SK-N-SH (cell line): ENCODE measurements around the gene TNFAIP1. TPM values are rescaled to one million over a fixed set of nuclear protein-coding genes. Genes with fewer than 3 reads are reported as not detected.

Experiments
- CTCF ChIA-PET: fragments of 300-600, 350-600 bp; formaldehyde crosslinking; extraction: SDS; loops from one replicate; lab custom pipeline; 2021; lab: Yijun Ruan, JAX
- POLR2A ChIA-PET: fragments of 350-600 bp; sonication (Branson Sonifier 250); formaldehyde crosslinking; extraction: SDS; loops from one replicate; lab custom pipeline; 2020; ENCODE audit warnings: antibody characterized with exemption, inconsistent platforms; lab: Yijun Ruan, JAX
- DNase-seq: peaks from one replicate; pipeline ENCODE4 v3.0.0; 2012
- H2AFZ ChIP-seq: fragments of 200-600 bp; sonication (generic); 2 replicates; pipeline ENCODE4 v1.8.1; 2016; ENCODE audit warnings: antibody characterized with exemption, mild to moderate bottlenecking, low read depth
- H3F3A ChIP-seq: fragments of 200-600 bp; sonication (generic); replicated peaks from 2 replicates; pipeline ENCODE3; 2016; ENCODE audit warnings: antibody characterized with exemption, mild to moderate bottlenecking; ENCODE audit not compliant: insufficient read depth
- H3K27ac ChIP-seq, 2 experiments: fragments of 200-500 bp in 1 of 2; fragments of 200-600 bp in 1 of 2; sonication (Bioruptor generic) in 1 of 2; sonication (generic), shearing (Covaris generic) in 1 of 2; 2 replicates each; pipeline versions ENCODE4 v1.5.1 to v1.6.1; 2014 to 2016; ENCODE audit warnings: low read depth in 2 of 2, inconsistent platforms in 1 of 2, low read length in 1 of 2, mild to moderate bottlenecking in 1 of 2, mixed read lengths in 1 of 2
- H3K27me3 ChIP-seq: fragments of 200-600 bp; sonication (generic), shearing (Covaris generic); 2 replicates; pipeline ENCODE4 v1.6.1; 2016; ENCODE audit warnings: mixed run types; ENCODE audit not compliant: insufficient read depth
- H3K36me3 ChIP-seq, 2 experiments: fragments of 200-500 bp in 1 of 2; fragments of 200-600 bp in 1 of 2; sonication (Bioruptor generic) in 1 of 2; sonication (generic) in 1 of 2; replicated peaks in 1 of 2; 2 replicates each; pipeline versions ENCODE3 to v1.5.1; 2014 to 2016; ENCODE audit warnings: low read length in 1 of 2, mild to moderate bottlenecking in 1 of 2; ENCODE audit not compliant: insufficient read depth in 2 of 2, control insufficient read depth in 1 of 2
- H3K4me1 ChIP-seq, 2 experiments: fragments of 200-500 bp in 1 of 2; fragments of 200-600 bp in 1 of 2; sonication (Bioruptor generic) in 1 of 2; sonication (generic), shearing (Covaris generic) in 1 of 2; 2 replicates each; pipeline versions ENCODE4 v1.5.1 to v1.6.1; 2014 to 2016; ENCODE audit warnings: low read depth in 1 of 2, low read length in 1 of 2, mixed run types in 1 of 2; ENCODE audit not compliant: insufficient read depth in 2 of 2, control insufficient read depth in 1 of 2
- H3K4me2 ChIP-seq: fragments of 200-600 bp; sonication (generic), shearing (Covaris generic); 2 replicates; pipeline ENCODE4 v1.6.1; 2017; ENCODE audit warnings: mixed run types
- H3K4me3 ChIP-seq, 2 experiments: fragments of 200-500 bp in 1 of 2; fragments of 200-600 bp in 1 of 2; sonication (Bioruptor generic) in 1 of 2; sonication (generic), shearing (Covaris generic) in 1 of 2; 2 replicates each; pipeline versions ENCODE4 v1.5.1 to v1.8.1; 2014 to 2016; ENCODE audit warnings: low read depth in 2 of 2, inconsistent platforms in 1 of 2, low read length in 1 of 2, mild to moderate bottlenecking in 1 of 2, mixed read lengths in 1 of 2, moderate library complexity in 1 of 2
- H3K79me2 ChIP-seq: fragments of 200-600 bp; sonication (generic); 2 replicates; pipeline ENCODE4 v1.8.1; 2017; ENCODE audit warnings: mild to moderate bottlenecking; ENCODE audit not compliant: insufficient read depth
- H3K9ac ChIP-seq: fragments of 200-600 bp; sonication (generic); 2 replicates; pipeline ENCODE4 v1.6.1; 2017; ENCODE audit warnings: mixed run types
- H3K9me2 ChIP-seq: fragments of 200-600 bp; sonication (generic); 2 replicates; pipeline ENCODE4 v1.6.1; 2017; ENCODE audit warnings: mixed run types
- H3K9me3 ChIP-seq: fragments of 200-600 bp; sonication (generic); 2 replicates; pipeline ENCODE4 v1.6.1; 2017; ENCODE audit warnings: mixed run types, mild to moderate bottlenecking, moderate library complexity
- H4K20me1 ChIP-seq: fragments of 200-600 bp; sonication (generic); 2 replicates; pipeline ENCODE4 v1.6.1; 2017; ENCODE audit warnings: mild to moderate bottlenecking, mixed run types; ENCODE audit not compliant: insufficient read depth
- CHD2 ChIP-seq: fragments of 150-350 bp; IDR thresholded peaks from 2 replicates; pipeline ENCODE4 v1.6.1; 2018; ENCODE audit warnings: low read length; ENCODE audit not compliant: partially characterized antibody
- CTCF ChIP-seq: fragments of 200-600 bp; sonication (generic); IDR thresholded peaks from 2 replicates; pipeline ENCODE4 v1.6.1; 2017; ENCODE audit warnings: antibody characterized with exemption, mild to moderate bottlenecking, moderate library complexity
- FOXM1 ChIP-seq: IDR thresholded peaks from 2 replicates; pipeline ENCODE4 v1.4.0; 2012; ENCODE audit warnings: low read depth, mild to moderate bottlenecking
- GABPA ChIP-seq: IDR thresholded peaks from 2 replicates; pipeline ENCODE4 v1.4.0; 2012; ENCODE audit warnings: low read depth, mild to moderate bottlenecking
- MXI1 ChIP-seq: IDR thresholded peaks from 2 replicates; pipeline ENCODE4 v1.6.1; 2012; ENCODE audit warnings: mild to moderate bottlenecking, low read depth, low read length, improper control_type of control experiment
- RAD21 ChIP-seq: IDR thresholded peaks from 2 replicates; pipeline ENCODE4 v1.6.1; 2012; ENCODE audit warnings: mild to moderate bottlenecking, low read length
- RCOR1 ChIP-seq: fragments of 150-350 bp; IDR thresholded peaks from 2 replicates; pipeline ENCODE4 v1.6.1; 2017; ENCODE audit warnings: antibody characterized with exemption, low read length
- REST ChIP-seq: IDR thresholded peaks from 2 replicates; pipeline ENCODE4 v1.6.1; 2012; ENCODE audit warnings: mild to moderate bottlenecking, low read depth, low read length, moderate library complexity
- RXRA ChIP-seq: IDR thresholded peaks from 2 replicates; pipeline ENCODE4 v1.4.0; 2012; ENCODE audit warnings: low read depth, mild to moderate bottlenecking, borderline replicate concordance
- SMC3 ChIP-seq: IDR thresholded peaks from 2 replicates; pipeline ENCODE4 v1.6.1; 2012; ENCODE audit warnings: low read depth, low read length, improper control_type of control experiment
- TCF12 ChIP-seq: IDR thresholded peaks from 2 replicates; pipeline ENCODE4 v1.4.0; 2012
- TEAD4 ChIP-seq: IDR thresholded peaks from 2 replicates; pipeline ENCODE4 v1.4.0; 2012; ENCODE audit warnings: mild to moderate bottlenecking, borderline replicate concordance; ENCODE audit not compliant: insufficient read depth
- USF2 ChIP-seq: fragments of 150-350 bp; IDR thresholded peaks from 2 replicates; pipeline ENCODE4 v1.6.1; 2017; ENCODE audit warnings: antibody characterized with exemption, low read length, low read depth, borderline replicate concordance
- whole genome bisulfite sequencing: methylation state at CpG from one replicate; pipeline ENCODE4 v1.1.6; 2017; ENCODE audit warnings: low lambda C conversion rate; 5-methylcytosine and 5-hydroxymethylcytosine counted together
- polyA plus RNA-seq, 3 experiments: library from polyadenylated mRNA; depleted of rRNA; stranded (reverse); fragments of >200 nt; gene quantifications; 2 replicates each; pipeline ENCODE4 v1.2.3, GENCODE V29; 2012
- TF ChIP-seq, protein P1 (sequence below): fragments of 150-350 bp; IDR thresholded peaks from 2 replicates; pipeline ENCODE4 v1.6.1; 2016; ENCODE audit warnings: mild to moderate bottlenecking, low read depth, low read length

TNFAIP1 gene
- polyA plus RNA-seq, 1 of the 3 experiments (the other 2 are of a cell fraction), result 52.0 TPM

- H3K4me1 ChIP-seq, result peaks cover 9 to 23% of the 10 kb centered on the region in 2 experiments
- no peaks in the 10 kb centered on the region for H3K9me3 ChIP-seq
- no peak for DNase-seq
- ChIA-PET CTCF (no interaction called here), POLR2A (interaction anchor here (0.8 kb wide), 1 partner anchor 9 kb away, joined by 3 read pairs; the partner anchor contains the start of genes IFT20 and TNFAIP1)
- peaks cover 25% of the 10 kb centered on the region; the same call in 1 of the 2 replicates for H3K79me2 ChIP-seq
- H4K20me1 ChIP-seq, result peaks cover 6% of the 10 kb centered on the region; the same call in 1 of the 2 replicates
- TF ChIP-seq REST, result no peak
- TF ChIP-seq USF2, result no peak
- TF ChIP-seq MXI1, result no peak
- no peak for TF ChIP-seq CHD2
- TF ChIP-seq TCF12, result no peak
- TF ChIP-seq RCOR1, result no peak
- TF ChIP-seq RAD21, result no peak
- TF ChIP-seq FOXM1, result no peak
- no peak for TF ChIP-seq CTCF
- no peak for TF ChIP-seq TEAD4
- TF ChIP-seq, protein P1, sequence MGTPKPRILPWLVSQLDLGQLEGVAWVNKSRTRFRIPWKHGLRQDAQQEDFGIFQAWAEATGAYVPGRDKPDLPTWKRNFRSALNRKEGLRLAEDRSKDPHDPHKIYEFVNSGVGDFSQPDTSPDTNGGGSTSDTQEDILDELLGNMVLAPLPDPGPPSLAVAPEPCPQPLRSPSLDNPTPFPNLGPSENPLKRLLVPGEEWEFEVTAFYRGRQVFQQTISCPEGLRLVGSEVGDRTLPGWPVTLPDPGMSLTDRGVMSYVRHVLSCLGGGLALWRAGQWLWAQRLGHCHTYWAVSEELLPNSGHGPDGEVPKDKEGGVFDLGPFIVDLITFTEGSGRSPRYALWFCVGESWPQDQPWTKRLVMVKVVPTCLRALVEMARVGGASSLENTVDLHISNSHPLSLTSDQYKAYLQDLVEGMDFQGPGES, result no peak
- TF ChIP-seq SMC3, result no peak
- no peak for TF ChIP-seq RXRA
- no peak for TF ChIP-seq GABPA
- peaks cover 68 to 81% of the 10 kb centered on the region in 2 experiments for H3K36me3 ChIP-seq
- 96% methylated on average over 16 of the region's 19 CpGs for WGBS
- peaks cover 43% of the 10 kb centered on the region for H3F3A ChIP-seq
- H3K27ac ChIP-seq, result no peak overlapping the region
- no peak overlapping the region for H2AFZ ChIP-seq
- H3K4me3 ChIP-seq, result no peak overlapping the region
- no peak overlapping the region for H3K9ac ChIP-seq
- no peak overlapping the region for H3K4me2 ChIP-seq
- H3K9me2 ChIP-seq, result no peaks in the 10 kb centered on the region
- H3K27me3 ChIP-seq, result no peaks in the 10 kb centered on the region
These were observed 8.9 kb downstream of the TNFAIP1 start for GRCh38 chr17:28344435-28344901.
